ENCODE results near the gene ADM5. TPM values are rescaled to one million over a fixed set of nuclear protein-coding genes. Genes with fewer than 3 reads are reported as not detected.

The ADM5 gene
- total RNA-seq, 4 donors from 2014 or later = 1.0 to 2.6 (median 2.1) TPM; not detected in 1

- no peak for TF ChIP-seq CTCF (IDR thresholded peaks at IDR 0.05; ENCODE audit: low read depth)
Observed at GRCh38 chr19:49677901-49678674, 11.3 kb upstream of the ADM5 start.

GRCh38 chr19:49678985-49679770, 10.2 kb upstream of the ADM5 start:
- TF ChIP-seq CTCF (IDR thresholded peaks at IDR 0.05; ENCODE audit: low read depth) = no peak

GRCh38 chr19:49679771-49680413, 9.5 kb upstream of the ADM5 start:
- no peak for TF ChIP-seq CTCF (IDR thresholded peaks at IDR 0.05; ENCODE audit: low read depth)

- no peak for TF ChIP-seq CTCF (IDR thresholded peaks at IDR 0.05; ENCODE audit: low read depth)
Observed at GRCh38 chr19:49680421-49681351, 8.7 kb upstream of the ADM5 start.

GRCh38 chr19:49681830-49682229, 7.6 kb upstream of the ADM5 start:
- TF ChIP-seq CTCF (IDR thresholded peaks at IDR 0.05; ENCODE audit: low read depth) = no peak

GRCh38 chr19:49682274-49682673, 7.1 kb upstream of the ADM5 start:
- no peak for TF ChIP-seq CTCF (IDR thresholded peaks at IDR 0.05; ENCODE audit: low read depth)
